PC-9 (cell line): ENCODE measurements around the gene ARHGAP24. TPM values are rescaled to one million over a fixed set of nuclear protein-coding genes. Genes with fewer than 3 reads are reported as not detected.

ENCODE experiments used
- BruUV-seq: library from RNA; stranded (reverse); fragments of 400-500 nt; replicated peaks from 2 replicates; lab custom pipeline; 2021; lab: Mats Ljungman, UMichigan
- CTCF ChIA-PET: fragments of 300-600 bp; sonication (Branson Sonifier 250); formaldehyde crosslinking; loops from one replicate; lab custom pipeline; 2022; ENCODE audit warnings: antibody characterized with exemption; lab: Charles Lee
- POLR2A ChIA-PET: fragments of 300-600 bp; sonication (Branson Sonifier 250); formaldehyde crosslinking; loops from one replicate; lab custom pipeline; 2022; ENCODE audit warnings: antibody characterized with exemption; ENCODE audit not compliant: unreplicated experiment; lab: Charles Lee
- DNase-seq, 2 experiments: peaks; one replicate each; pipeline versions ENCODE4 v3.0.0 to v3.0.0-alpha.2; 2015 to 2022; ENCODE audit warnings: mixed read lengths in 1 of 2
- H2AFZ ChIP-seq: fragments of 200-600 bp; sonication (generic); 2 replicates; pipeline ENCODE4 v1.8.1; 2017; ENCODE audit warnings: antibody characterized with exemption
- H3F3A ChIP-seq: fragments of 200-600 bp; sonication (generic); 2 replicates; pipeline ENCODE4 v1.8.1; 2017; ENCODE audit warnings: antibody characterized with exemption, mild to moderate bottlenecking, low read depth; ENCODE audit not compliant: insufficient read depth
- H3K27ac ChIP-seq: fragments of 200-600 bp; sonication (generic); 2 replicates; pipeline ENCODE4 v1.6.1; 2016; ENCODE audit warnings: mixed run types
- H3K27me3 ChIP-seq: fragments of 200-600 bp; sonication (generic); 2 replicates; pipeline ENCODE4 v1.6.1; 2016; ENCODE audit warnings: low read depth, mixed run types; ENCODE audit not compliant: insufficient read depth
- H3K36me3 ChIP-seq: fragments of 200-600 bp; sonication (generic); 2 replicates; pipeline ENCODE4 v1.6.1; 2016; ENCODE audit warnings: low read depth, mixed run types
- H3K4me1 ChIP-seq: fragments of 200-600 bp; sonication (generic); replicated peaks from 2 replicates; pipeline ENCODE4 v1.6.1; 2016; ENCODE audit warnings: mixed run types; ENCODE audit not compliant: insufficient read depth
- H3K4me2 ChIP-seq: fragments of 200-600 bp; sonication (generic); 2 replicates; pipeline ENCODE4 v1.6.1; 2017; ENCODE audit warnings: mixed run types
- H3K4me3 ChIP-seq: fragments of 200-600 bp; sonication (generic); 2 replicates; pipeline ENCODE4 v1.6.1; 2016; ENCODE audit warnings: mixed run types
- H3K79me2 ChIP-seq: fragments of 200-600 bp; sonication (generic); 2 replicates; pipeline ENCODE4 v1.6.1; 2017; ENCODE audit warnings: low read depth, mixed run types
- H3K9me2 ChIP-seq: fragments of 200-600 bp; sonication (generic); 2 replicates; pipeline ENCODE4 v1.8.1; 2017; ENCODE audit warnings: mild to moderate bottlenecking; ENCODE audit not compliant: insufficient read depth
- H3K9me3 ChIP-seq: fragments of 200-600 bp; sonication (generic); 2 replicates; pipeline ENCODE4 v1.8.1; 2016; ENCODE audit warnings: low read depth; ENCODE audit not compliant: insufficient read depth
- H4K20me1 ChIP-seq: fragments of 200-600 bp; sonication (generic); 2 replicates; pipeline ENCODE4 v1.8.1; 2017; ENCODE audit not compliant: insufficient read depth
- CTCF ChIP-seq: fragments of 200-600 bp; sonication (generic); conservative IDR thresholded peaks from 2 replicates; pipeline ENCODE4 v1.6.1; 2017; ENCODE audit warnings: mixed run types, antibody characterized with exemption, mild to moderate bottlenecking, moderate library complexity
- EZH2 ChIP-seq: fragments of 200-600 bp; sonication (generic); IDR thresholded peaks from 2 replicates; pipeline ENCODE4 v1.8.0; 2017; ENCODE audit warnings: antibody characterized with exemption, low read depth
- intact Hi-C: fragments of 100-400 bp; cut with micrococcal nuclease; formaldehyde crosslinking; loops from one replicate; pipeline ENCODE4 v1.10.0; 2022; ENCODE audit not compliant: unreplicated experiment
- total RNA-seq: library from RNA; stranded (reverse); gene quantifications from 2 replicates; pipeline ENCODE4 v1.2.3, GENCODE V29; 2021

Gene ARHGAP24
- total RNA-seq, 1 experiment from 2014 or later, result 2.2 TPM

GRCh38 chr4:85968945-85969819 lies 494.2 kb downstream of the ARHGAP24 start:
- Histone ChIP-seq H4K20me1 (no peaks in the 10 kb centered on the region), H3F3A (no peaks in the 10 kb centered on the region), H3K9me3 (no peaks in the 10 kb centered on the region), H2AFZ (no peak overlapping the region), H3K36me3 (no peaks in the 10 kb centered on the region), H3K27me3 (no peaks in the 10 kb centered on the region), H3K4me3 (no peak overlapping the region), H3K9me2 (no peaks in the 10 kb centered on the region), H3K79me2 (no peaks in the 10 kb centered on the region), H3K27ac (no peak overlapping the region), H3K4me2 (no peak overlapping the region), H3K4me1 (no peaks in the 10 kb centered on the region)
- no TSS peak for BruUV-seq
- CTCF ChIA-PET, result interaction anchor here (2.8 kb wide), 1 partner anchor 172 kb away, joined by 15 read pairs; no protein-coding TSS in a partner anchor
- no peak for DNase-seq
- POLR2A ChIA-PET, result no interaction called here
- intact Hi-C loops, result loop anchor here (1.0 to 5.0 kb wide), 3 partner anchors 73 to 212 kb away; no protein-coding TSS in a partner anchor
- TF ChIP-seq CTCF, result peak; percentile 63
- TF ChIP-seq EZH2, result no peak

GRCh38 chr4:85970535-85970934 lies 495.6 kb downstream of the ARHGAP24 start:
- Histone ChIP-seq H3K9me2 (no peaks in the 10 kb centered on the region), H4K20me1 (no peaks in the 10 kb centered on the region), H3F3A (no peaks in the 10 kb centered on the region), H3K4me1 (no peaks in the 10 kb centered on the region), H3K9me3 (no peaks in the 10 kb centered on the region), H3K36me3 (no peaks in the 10 kb centered on the region), H3K4me3 (no peak overlapping the region), H3K27ac (no peak overlapping the region), H3K4me2 (no peak overlapping the region), H3K27me3 (no peaks in the 10 kb centered on the region), H3K79me2 (no peaks in the 10 kb centered on the region), H2AFZ (no peak overlapping the region)
- POLR2A ChIA-PET, result no interaction called here
- TF ChIP-seq EZH2 (no peak), CTCF (no peak)
- CTCF ChIA-PET, result interaction anchor here (2.8 kb wide), 1 partner anchor 174 kb away, joined by 15 read pairs; no protein-coding TSS in a partner anchor
- BruUV-seq, result no TSS peak
- no peak for DNase-seq
- intact Hi-C loops, result no loop called here

- Histone ChIP-seq H3K36me3 (no peaks in the 10 kb centered on the region), H3K79me2 (no peaks in the 10 kb centered on the region), H3K9me2 (no peaks in the 10 kb centered on the region), H2AFZ (no peak overlapping the region), H3K9me3 (no peaks in the 10 kb centered on the region), H3K4me1 (no peaks in the 10 kb centered on the region), H3K4me2 (no peak overlapping the region), H4K20me1 (no peaks in the 10 kb centered on the region), H3K27ac (no peak overlapping the region), H3F3A (no peaks in the 10 kb centered on the region), H3K4me3 (no peak overlapping the region), H3K27me3 (no peaks in the 10 kb centered on the region)
- ChIA-PET POLR2A (no interaction called here), CTCF (no interaction called here)
- no peak for DNase-seq
- no peak for TF ChIP-seq EZH2
- intact Hi-C loops, result no loop called here
- no TSS peak for BruUV-seq
Observed at GRCh38 chr4:85979276-85979675, 504.3 kb downstream of the ARHGAP24 start.
